NCI-H82 (cell line): Measurements from ENCODE around the gene LCMT2.

Experiments used
- DNase-seq: peaks from one replicate; lab custom pipeline; 2025; lab: John Stamatoyannopoulos, UW

Gene LCMT2, protein sequence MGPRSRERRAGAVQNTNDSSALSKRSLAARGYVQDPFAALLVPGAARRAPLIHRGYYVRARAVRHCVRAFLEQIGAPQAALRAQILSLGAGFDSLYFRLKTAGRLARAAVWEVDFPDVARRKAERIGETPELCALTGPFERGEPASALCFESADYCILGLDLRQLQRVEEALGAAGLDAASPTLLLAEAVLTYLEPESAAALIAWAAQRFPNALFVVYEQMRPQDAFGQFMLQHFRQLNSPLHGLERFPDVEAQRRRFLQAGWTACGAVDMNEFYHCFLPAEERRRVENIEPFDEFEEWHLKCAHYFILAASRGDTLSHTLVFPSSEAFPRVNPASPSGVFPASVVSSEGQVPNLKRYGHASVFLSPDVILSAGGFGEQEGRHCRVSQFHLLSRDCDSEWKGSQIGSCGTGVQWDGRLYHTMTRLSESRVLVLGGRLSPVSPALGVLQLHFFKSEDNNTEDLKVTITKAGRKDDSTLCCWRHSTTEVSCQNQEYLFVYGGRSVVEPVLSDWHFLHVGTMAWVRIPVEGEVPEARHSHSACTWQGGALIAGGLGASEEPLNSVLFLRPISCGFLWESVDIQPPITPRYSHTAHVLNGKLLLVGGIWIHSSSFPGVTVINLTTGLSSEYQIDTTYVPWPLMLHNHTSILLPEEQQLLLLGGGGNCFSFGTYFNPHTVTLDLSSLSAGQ

DNA sequence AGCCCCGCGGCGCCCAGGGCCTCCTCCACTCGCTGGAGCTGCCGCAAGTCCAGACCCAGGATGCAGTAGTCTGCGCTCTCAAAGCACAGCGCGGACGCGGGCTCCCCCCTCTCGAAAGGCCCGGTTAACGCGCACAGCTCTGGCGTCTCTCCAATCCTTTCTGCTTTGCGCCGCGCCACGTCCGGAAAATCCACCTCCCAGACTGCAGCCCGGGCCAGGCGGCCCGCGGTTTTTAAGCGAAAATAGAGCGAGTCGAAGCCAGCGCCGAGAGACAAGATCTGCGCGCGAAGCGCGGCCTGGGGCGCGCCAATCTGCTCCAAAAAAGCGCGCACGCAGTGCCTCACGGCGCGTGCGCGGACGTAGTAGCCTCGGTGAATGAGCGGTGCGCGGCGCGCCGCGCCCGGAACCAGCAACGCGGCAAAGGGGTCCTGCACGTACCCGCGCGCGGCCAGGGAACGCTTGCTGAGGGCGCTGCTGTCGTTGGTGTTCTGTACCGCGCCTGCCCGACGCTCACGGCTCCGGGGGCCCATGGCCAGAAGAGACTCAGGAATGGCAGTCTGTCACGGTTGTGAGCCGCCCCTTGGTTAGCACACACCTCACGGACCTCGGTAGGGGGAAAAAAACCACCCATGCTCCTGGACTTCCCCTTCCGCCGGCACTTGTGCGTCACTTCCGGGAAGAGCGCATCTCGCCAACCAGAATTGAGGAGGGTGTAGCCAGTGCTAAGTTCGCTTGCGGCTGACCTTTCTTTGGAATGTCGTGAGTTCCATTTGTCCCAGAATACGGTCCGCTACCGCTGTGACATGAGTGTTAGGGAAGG lies at the start of gene LCMT2:
Gene LCMT2, minus strand, starts transcription at position 614 of the 820 bp plus-strand sequence. Its CDS starts 84 bp downstream, at position 530.
- DNase-seq, result peak; percentile 97

DNA sequence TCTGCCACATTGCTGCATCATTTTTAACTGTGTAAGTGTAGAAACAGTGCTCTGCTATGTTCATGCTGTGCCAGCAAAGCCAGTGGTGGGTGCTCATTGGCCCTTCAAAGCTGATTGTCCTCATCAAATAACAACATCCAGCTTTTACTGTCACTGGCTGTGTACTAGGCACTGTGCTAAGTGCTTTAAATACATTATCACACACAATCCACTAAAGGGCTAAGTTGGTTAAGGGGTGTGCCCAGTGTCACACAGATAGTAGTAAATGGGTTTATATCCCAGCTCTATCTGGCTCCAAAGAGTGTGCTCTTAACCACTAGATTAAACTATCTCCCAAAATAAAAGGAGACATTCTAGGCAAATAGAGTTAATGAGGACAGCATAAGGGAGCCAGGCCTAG lies 48.2 kb upstream of the LCMT2 start:
- peak; percentile 69 for DNase-seq

DNA sequence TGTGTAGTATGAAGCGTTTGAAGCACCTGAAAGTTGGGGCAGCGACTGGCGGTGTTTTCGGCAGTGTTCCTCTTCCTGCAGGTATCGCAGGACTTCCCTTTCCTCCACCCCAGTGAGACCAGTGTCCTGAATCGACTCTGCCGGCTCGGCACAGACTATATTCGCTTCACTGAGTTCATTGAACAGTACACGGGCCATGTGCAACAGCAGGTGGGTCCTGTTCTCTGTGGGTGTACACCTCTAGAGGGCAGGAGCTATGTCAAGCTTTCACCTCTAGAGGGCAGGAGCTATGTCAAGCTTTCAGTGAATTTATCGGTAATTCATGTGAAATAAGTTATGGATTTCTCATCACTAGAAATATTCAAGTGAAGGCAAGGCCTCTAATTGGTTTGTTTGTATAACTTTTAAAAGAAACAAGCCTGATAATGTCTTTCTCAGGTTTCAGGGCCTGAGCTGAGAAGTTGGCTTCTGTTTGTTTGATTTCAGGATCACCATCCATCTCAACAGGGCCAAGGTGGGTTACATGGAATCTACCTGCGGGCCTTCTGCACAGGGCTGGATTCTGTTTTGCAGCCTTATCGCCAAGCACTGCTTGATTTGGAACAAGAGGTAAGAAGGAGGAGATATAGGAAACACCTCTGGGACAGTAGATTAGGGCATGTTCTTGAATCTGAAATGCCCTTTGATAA lies 45.8 kb upstream of the LCMT2 start:
- peak; percentile 71 for DNase-seq

DNA sequence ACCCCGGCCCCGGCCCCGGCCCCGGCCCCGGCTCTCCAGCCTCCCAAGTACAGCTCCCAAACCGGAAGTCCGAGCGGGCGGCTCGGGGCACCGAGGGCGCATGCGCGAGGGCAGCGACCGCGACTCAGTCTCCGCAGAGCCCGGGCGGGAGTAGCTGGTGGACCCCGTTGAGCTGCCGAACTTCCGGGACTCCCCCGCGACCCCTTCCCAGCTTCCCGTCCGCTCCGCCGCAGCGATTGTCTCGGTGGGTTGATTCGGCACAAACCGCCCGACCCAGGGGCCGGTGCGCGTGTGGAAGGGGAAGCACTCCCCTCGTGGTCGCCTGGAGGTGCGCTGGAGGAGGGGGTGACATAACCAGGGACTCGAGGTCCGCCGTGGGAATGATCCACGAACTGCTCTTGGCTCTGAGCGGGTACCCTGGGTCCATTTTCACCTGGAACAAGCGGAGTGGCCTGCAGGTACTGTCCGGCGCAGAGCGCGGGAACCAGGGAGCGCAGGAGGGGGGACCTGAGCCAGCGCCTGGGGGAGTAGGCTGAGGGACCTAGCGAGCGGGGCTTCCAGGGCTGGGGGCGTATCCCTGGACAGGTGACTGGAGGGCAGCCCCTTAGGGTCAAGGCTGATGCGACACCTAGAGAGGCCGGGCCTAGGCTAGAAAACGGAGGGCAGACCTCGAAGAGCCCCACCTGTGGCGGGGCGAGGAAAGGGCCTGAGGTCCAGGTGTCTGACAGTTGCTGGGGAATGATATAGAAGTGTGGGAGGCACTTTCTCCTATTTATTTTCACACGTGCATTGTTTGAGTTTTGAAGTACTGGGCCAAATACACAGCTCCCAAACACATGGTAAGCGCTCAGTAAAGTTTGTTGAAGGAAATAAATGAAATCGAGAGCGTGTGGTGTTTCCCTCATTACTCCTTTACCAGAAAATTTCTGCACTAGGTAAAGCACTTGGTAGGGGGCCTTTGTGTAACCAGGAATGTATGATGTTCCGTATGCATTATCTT lies 40.9 kb upstream of the LCMT2 start, which contains the start of the genes TUBGCP4 and ZSCAN29:
Gene TUBGCP4, plus strand, starts transcription at position 127 of the 1,000 bp plus-strand sequence. Its CDS starts 254 bp downstream, at position 381.
Gene ZSCAN29, minus strand, starts transcription at position 69 of the 1,000 bp plus-strand sequence. CDS start 1,130 bp downstream, outside the sequence.
- peak; percentile 95 for DNase-seq

DNA sequence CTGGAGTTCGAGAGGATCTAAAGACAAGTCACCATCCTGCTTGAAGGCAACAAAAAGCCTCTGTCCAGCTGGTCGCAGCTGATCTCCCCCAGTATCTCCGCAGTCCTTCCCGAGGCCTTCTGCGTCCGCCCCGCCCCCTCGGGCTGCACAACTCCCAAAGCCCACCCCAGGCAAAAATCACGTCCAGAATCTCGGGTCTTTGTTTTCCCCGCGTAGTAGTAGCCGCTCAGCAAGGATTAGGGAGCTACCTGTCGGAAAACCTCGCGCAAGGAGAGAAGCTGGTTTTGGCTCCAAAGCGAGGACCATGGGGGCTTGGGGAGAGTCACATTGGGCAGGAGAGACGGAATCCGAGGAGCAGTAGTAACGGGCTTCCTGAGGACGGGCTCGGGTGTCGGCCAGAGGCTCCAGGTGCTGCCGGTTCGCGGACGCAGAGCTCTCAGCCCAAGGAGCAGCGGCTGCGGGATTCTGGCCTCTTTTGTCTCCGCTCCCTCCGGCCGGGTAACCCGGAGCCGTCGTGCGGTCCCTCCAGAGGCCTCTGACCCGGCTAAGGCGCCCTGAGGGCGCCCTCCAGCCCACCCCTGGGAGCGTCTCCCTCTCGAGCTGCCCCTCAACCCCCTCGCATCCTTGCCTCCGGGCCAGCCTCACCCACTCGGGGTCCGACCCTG lies 40.1 kb upstream of the LCMT2 start:
- peak; percentile 66 for DNase-seq

DNA sequence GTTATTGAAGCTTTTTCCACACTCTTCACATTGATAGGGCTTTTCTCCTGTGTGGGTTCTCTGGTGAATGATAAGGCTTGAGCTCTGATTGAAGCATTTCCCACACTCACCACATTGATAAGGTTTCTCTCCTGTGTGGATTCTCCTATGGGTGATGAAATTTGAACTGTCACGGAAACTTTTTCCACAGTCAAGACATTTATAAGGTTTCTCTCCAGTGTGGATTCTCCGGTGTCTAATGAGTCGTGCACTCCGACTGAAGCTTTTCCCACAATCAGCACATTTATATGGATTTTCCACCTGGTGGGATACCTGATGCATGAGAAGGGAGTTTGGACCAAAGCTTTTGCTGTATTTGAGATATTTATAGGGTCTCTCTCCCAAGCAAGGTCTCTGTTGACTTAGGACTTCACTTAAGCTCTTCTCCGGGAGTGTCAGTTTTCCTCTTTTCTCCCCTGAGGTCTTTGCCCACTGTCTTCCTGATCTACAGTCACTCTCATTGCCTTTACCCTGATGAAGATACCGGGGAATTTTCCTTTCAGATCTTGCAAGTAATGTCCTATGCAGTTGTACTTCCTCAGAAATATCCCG lies 31.0 kb upstream of the LCMT2 start:
- no peak for DNase-seq

DNA sequence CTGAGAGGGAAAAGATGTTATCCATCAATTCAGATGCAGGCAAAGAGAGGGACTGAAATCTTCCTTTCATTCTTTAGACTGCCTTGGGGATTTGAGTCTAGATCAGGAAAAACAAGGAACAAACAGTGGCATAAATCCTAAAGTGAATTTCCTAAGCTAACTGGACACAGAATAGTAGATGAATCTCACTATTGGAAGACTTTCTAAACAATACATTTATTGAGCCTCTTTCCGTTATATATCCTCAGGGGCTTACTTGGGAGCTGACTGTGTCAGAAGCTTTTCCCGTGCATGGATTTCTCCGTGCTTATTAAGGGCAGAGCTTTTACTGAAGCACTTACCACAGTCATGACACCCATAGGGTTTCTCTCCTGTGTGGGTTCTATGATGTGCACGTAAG lies 30.4 kb upstream of the LCMT2 start:
- no peak for DNase-seq

DNA sequence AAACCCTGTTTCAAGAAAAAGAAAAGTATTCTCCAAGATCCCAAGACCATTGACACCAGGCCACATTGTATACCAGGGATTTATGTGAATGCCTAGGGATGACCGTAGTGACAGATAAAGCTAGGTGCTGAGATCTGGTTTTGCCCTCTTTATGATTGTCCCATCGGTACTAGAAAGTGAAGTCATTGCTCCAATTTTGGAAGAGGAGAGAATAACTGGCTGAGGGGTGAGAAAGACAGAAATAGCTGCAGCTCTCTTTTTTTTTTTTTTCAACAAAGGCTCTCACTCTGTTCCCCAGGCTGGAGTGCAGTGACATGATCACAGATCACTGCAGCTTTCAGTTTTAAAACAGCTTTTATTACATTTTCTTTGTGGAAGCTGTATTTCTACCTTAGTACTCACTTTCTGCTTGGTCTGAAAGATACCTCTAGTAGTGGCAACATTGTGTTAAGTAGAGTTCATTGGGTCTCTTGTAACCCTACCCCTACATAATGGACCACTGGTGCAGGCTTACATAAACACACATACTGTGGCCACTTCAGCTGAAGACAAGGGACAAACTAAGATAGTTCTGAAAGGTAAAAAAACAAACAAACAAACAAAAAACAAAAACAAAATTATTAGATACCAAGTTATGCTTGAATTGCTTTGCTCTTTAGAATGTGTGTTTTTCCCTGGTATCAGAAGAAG lies 22.5 kb upstream of the LCMT2 start:
- no peak for DNase-seq

DNA sequence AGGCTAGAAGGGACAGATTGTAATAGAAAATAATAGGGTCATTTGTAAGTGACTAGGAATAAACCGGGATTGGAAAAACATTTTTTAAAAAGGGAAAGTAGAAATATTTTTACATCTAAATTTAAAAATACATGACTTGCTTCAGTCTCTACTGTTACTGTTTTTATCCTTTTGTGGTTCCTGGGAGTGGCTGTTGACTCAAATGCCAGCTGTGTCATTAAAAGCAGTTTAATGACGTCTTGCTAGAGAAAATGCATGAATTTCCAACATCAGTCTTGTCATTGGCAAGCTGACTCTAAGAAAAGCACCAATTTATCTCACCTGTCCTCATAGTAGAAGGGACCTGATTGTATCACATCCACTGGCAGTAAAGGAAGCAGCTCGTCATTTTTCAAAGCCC lies 16.7 kb upstream of the LCMT2 start:
- DNase-seq, result no peak

DNA sequence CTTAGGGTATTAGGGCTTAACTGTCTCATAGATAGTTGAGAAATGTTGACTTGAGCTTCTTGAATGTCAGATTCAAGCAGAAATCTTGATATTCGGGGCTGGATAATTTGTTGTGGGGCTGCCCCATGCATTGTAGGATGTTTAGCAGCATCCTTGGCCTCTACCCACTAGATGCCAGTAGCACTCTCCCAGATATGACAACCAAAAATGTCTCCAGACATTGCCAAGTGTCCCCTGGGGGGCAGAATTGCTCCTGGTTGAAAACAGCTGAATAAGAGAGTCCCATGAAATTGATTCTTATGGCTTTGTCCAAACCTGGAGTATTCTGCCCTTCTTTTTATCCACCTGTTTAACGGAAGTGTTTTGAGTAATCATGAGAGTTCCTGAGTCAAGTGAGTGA lies 15.9 kb upstream of the LCMT2 start:
- DNase-seq, result no peak

DNA sequence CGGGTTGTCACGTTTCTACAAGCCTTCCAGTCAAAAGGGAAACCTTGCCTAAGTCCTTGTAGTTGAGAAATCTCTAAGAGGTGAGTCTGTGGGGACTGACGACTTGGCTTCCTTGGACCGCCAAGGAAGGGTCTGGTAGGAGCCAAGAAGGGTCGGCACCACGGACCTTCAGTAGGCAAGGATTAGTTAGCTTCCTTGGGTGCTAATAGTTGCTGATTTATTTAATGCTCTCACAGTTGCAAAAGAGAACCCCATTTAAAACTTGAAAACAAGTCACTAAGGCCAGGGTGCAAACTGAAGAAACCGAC lies 361 bp upstream of the LCMT2 start:
- no peak for DNase-seq

DNA sequence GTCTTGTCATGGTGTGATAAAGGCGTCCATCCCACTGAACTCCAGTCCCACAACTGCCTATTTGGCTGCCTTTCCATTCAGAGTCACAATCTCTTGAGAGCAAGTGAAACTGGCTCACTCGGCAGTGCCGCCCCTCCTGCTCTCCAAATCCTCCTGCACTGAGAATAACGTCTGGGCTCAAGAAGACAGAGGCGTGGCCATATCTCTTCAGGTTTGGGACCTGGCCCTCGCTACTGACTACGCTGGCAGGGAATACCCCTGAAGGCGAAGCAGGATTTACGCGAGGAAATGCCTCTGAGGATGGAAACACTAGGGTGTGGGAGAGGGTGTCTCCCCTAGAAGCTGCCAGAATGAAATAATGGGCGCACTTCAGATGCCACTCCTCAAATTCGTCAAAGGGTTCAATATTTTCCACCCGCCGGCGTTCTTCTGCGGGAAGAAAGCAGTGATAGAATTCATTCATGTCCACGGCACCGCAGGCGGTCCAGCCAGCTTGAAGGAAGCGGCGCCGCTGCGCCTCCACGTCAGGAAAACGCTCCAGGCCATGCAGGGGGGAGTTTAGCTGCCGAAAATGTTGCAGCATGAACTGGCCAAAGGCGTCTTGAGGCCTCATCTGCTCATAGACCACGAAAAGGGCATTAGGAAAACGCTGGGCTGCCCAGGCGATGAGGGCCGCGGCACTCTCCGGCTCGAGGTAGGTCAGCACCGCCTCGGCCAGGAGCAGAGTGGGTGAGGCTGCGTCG lies 985 bp downstream of the LCMT2 start:
- peak; percentile 40 for DNase-seq

DNA sequence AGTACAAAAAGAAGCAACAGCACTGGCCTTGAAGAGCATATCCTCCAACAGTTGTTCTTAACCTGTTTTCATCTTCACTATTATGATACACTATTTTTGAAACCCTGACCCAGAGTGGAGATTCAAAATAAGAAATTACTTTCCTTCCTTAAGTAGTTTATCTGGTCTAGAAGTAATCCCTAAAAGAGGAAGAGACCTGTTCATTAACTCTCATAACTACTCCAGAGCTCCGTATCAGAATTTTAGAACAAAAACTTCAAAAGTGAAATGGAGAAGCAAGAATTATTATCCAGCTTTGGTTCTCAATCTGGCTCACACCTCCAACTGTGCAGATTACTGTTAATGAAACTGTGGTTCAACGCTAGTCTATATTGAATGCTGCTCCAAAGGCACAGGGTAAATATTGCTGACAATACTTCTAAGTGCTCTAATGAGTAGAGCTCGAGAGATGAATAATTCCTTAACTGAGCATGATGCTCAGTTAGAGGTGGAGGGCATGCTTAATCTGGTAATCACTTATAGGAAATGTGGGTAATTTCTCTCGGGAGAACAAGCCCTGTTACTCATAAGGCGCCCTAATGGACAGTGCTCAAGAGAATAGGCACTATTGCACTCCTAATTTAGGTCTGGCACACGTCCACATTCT lies 5.2 kb downstream of the LCMT2 start:
- DNase-seq, result peak; percentile 32

DNA sequence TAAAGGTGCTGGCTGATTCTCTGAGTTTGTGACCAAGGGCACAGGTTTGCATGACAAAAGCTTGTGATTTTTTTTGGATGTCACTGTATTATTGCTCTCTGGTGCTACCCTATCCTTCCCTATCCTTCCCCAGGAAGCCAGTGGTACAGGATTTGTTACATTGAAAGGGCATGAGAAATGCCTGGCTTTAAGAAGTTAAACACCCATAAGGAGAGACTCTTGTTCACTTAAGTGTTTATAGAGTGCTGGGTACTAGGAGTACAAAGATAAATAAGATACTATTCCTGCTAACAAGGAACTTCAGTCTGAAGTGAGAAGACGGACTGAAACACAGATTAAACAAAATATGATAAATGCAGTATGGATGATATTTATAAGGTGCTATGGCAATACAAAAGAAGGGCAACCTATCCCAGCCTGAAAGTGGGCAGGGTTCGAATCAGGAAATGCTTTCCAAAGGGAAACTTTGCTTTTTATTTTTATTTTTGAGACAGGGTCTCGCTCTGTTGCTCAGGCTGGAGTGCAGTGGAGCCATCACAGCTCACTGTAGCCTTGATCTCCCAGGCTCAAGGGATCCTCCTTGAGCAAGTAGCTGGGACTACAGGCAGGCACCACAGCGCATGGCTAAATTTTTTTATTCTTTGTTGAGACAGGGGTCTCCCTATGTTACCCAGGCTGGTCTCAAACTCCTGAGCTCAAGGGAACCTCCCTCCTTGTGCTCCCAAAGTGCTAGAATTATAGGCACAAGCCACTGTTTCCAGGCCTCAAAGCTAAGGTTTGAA lies 11.2 kb downstream of the LCMT2 start:
- DNase-seq, result no peak

DNA sequence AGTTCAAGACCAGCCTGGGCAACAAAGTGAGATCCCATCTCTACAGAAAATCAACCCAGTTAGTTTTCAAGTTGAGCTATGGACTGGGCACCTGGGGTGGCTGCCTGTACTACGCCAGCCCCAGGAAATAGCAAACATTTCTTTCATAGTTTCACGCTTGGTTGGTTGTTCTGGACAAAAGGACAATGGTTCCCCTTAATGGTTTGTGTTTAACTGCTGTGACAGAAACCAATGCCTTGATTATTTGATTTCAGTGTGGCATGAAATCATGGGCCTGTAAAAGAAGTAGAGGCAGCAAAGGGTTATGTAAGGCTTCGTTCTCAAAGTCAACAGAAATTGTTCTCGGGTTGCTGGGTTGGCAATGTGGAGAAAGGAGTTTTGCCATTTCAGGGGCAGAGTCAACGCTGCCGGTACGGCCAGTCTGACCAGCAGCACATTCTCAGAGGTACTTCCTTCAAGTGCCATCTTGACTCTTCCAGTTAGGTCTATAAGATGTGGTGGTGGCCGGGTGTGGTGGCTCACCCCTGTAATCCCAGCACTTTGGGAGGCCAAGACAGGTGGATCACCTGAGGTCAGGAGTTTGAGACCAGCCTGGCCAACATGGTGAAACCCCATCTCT lies 12.7 kb downstream of the LCMT2 start:
- DNase-seq, result no peak

DNA sequence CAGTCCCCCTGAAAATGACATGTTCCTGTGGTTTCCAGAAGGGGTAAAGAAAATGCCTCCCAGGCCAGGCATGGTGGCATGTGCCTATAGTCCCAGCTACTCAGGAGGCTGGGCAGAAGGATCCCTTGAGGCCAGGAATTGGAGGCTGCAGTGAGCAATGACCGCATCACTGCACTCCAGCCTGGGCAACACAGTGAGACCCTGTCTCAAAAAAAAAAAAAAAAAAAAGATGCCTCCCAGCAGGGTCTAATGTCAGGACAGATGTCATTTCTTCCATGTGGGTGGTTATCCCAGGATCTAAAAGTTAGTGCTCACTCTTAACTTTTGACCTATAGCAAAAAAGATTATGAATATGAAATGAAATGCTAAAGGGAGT lies 13.4 kb downstream of the LCMT2 start:
- no peak for DNase-seq
